ENCODE data around the gene HACD1. TPM values are rescaled to one million over a fixed set of nuclear protein-coding genes. Genes with fewer than 3 reads are reported as not detected.
A peak's percentile ranks its signal among the peaks of the same experiment; 100 is the strongest.
"Not testable (repeated sequence)": the region's sequence is repeated elsewhere in the genome, so short reads cannot be mapped to it uniquely, and the experiment has no call there.

The HACD1 gene
- total and polyA plus RNA-seq, 2 donors from 2014 or later, result 11.4 to 11.6 TPM

GRCh38 chr10:17643339-17643754, 26.2 kb upstream of the HACD1 start:
- Histone ChIP-seq H3K36me3 (ENCODE audit: control insufficient read depth in 2 of 3, insufficient read depth in 3 of 3, low read length in 3 of 3) (no peaks in the 10 kb centered on the region), H3K27ac (ENCODE audit: low read depth in 2 of 2, low read length in 2 of 2) (peak overlapping the region; percentile 92 to 95), H3K4me1 (ENCODE audit: control insufficient read depth in 2 of 3, insufficient read depth in 2 of 3, low read depth in 1 of 3, low read length in 3 of 3) (peaks cover 0 to 9% (median 4%) of the 10 kb centered on the region in 3 donors), H3K9ac (ENCODE audit: low read length in 3 of 3) (peak overlapping the region; percentile 92 to 99 (median 93)), H3K27me3 (ENCODE audit: control insufficient read depth, insufficient read depth, low read length) (no peaks in the 10 kb centered on the region), H3K9me3 (ENCODE audit: control insufficient read depth in 2 of 3, insufficient read depth in 1 of 3, low read length in 3 of 3) (peaks cover 0 to 4% (median 0%) of the 10 kb centered on the region in 3 donors), H3K4me3 (ENCODE audit: low read length in 3 of 3) (peak overlapping the region; percentile 90 to 100 (median 90))
- DNase-seq (peak in 2 of 5 donors; percentile 79 to 85), FAIRE-seq (no peak)
- TF ChIP-seq CTCF (IDR thresholded peaks at IDR 0.05; ENCODE audit: borderline replicate concordance, extremely low read depth, insufficient read depth), result no peak
- intact Hi-C loops (cut with DNase I), result no loop called here

GRCh38 chr10:17640331-17640816, 23.2 kb upstream of the HACD1 start:
- no peak overlapping the region for H3K4me3 ChIP-seq (ENCODE audit: low read length in 3 of 3)
- peaks cover 0 to 3% (median 1%) of the 10 kb centered on the region in 3 donors for H3K4me1 ChIP-seq (ENCODE audit: control insufficient read depth in 2 of 3, insufficient read depth in 2 of 3, low read depth in 1 of 3, low read length in 3 of 3)
- H3K36me3 ChIP-seq (ENCODE audit: control insufficient read depth in 2 of 3, insufficient read depth in 3 of 3, low read length in 3 of 3), result no peaks in the 10 kb centered on the region
- FAIRE-seq (no peak), DNase-seq (no peak)
- H3K9me3 ChIP-seq (ENCODE audit: control insufficient read depth in 2 of 3, insufficient read depth in 1 of 3, low read length in 3 of 3), result peaks cover 0 to 4% (median 0%) of the 10 kb centered on the region in 3 donors
- no peak for TF ChIP-seq CTCF (IDR thresholded peaks at IDR 0.05; ENCODE audit: borderline replicate concordance, extremely low read depth, insufficient read depth)
- H3K27me3 ChIP-seq (ENCODE audit: control insufficient read depth, insufficient read depth, low read length), result no peaks in the 10 kb centered on the region
- no peak overlapping the region for H3K27ac ChIP-seq (ENCODE audit: low read depth in 2 of 2, low read length in 2 of 2)
- H3K9ac ChIP-seq (ENCODE audit: low read length in 3 of 3), result no peak overlapping the region
- intact Hi-C loops (cut with DNase I), result no loop called here

GRCh38 chr10:17637869-17638268, 20.7 kb upstream of the HACD1 start:
- Histone ChIP-seq H3K9me3 (ENCODE audit: control insufficient read depth in 2 of 3, insufficient read depth in 1 of 3, low read length in 3 of 3) (peaks cover 0 to 4% (median 0%) of the 10 kb centered on the region in 3 donors), H3K4me3 (ENCODE audit: low read length in 3 of 3) (no peak overlapping the region), H3K36me3 (ENCODE audit: control insufficient read depth in 2 of 3, insufficient read depth in 3 of 3, low read length in 3 of 3) (no peaks in the 10 kb centered on the region), H3K27ac (ENCODE audit: low read depth in 2 of 2, low read length in 2 of 2) (no peak overlapping the region), H3K27me3 (ENCODE audit: control insufficient read depth, insufficient read depth, low read length) (no peaks in the 10 kb centered on the region), H3K4me1 (ENCODE audit: control insufficient read depth in 2 of 3, insufficient read depth in 2 of 3, low read depth in 1 of 3, low read length in 3 of 3) (no peaks in the 10 kb centered on the region), H3K9ac (ENCODE audit: low read length in 3 of 3) (no peak overlapping the region)
- DNase-seq (no peak), FAIRE-seq (no peak)
- no peak for TF ChIP-seq CTCF (IDR thresholded peaks at IDR 0.05; ENCODE audit: borderline replicate concordance, extremely low read depth, insufficient read depth)
- intact Hi-C loops (cut with DNase I), result no loop called here

GRCh38 chr10:17633353-17633752, 16.2 kb upstream of the HACD1 start:
- DNase-seq (no peak), FAIRE-seq (no peak)
- Histone ChIP-seq H3K27me3 (ENCODE audit: control insufficient read depth, insufficient read depth, low read length) (no peaks in the 10 kb centered on the region), H3K4me3 (ENCODE audit: low read length in 3 of 3) (no peak overlapping the region), H3K9ac (ENCODE audit: low read length in 3 of 3) (no peak overlapping the region), H3K36me3 (ENCODE audit: control insufficient read depth in 2 of 3, insufficient read depth in 3 of 3, low read length in 3 of 3) (no peaks in the 10 kb centered on the region), H3K27ac (ENCODE audit: low read depth in 2 of 2, low read length in 2 of 2) (no peak overlapping the region), H3K9me3 (ENCODE audit: control insufficient read depth in 2 of 3, insufficient read depth in 1 of 3, low read length in 3 of 3) (no peaks in the 10 kb centered on the region), H3K4me1 (ENCODE audit: control insufficient read depth in 2 of 3, insufficient read depth in 2 of 3, low read depth in 1 of 3, low read length in 3 of 3) (no peaks in the 10 kb centered on the region)
- intact Hi-C loops (cut with DNase I), result no loop called here
- TF ChIP-seq CTCF (IDR thresholded peaks at IDR 0.05; ENCODE audit: borderline replicate concordance, extremely low read depth, insufficient read depth), result no peak

GRCh38 chr10:17632590-17632989, 15.4 kb upstream of the HACD1 start:
- H3K27ac ChIP-seq (ENCODE audit: low read depth in 2 of 2, low read length in 2 of 2); intact Hi-C loops (cut with DNase I); H3K27me3 ChIP-seq (ENCODE audit: control insufficient read depth, insufficient read depth, low read length); H3K36me3 ChIP-seq (ENCODE audit: control insufficient read depth in 2 of 3, insufficient read depth in 3 of 3, low read length in 3 of 3); H3K9me3 ChIP-seq (ENCODE audit: control insufficient read depth in 2 of 3, insufficient read depth in 1 of 3, low read length in 3 of 3); H3K4me3 ChIP-seq (ENCODE audit: low read length in 3 of 3); FAIRE-seq; H3K9ac ChIP-seq (ENCODE audit: low read length in 3 of 3); DNase-seq; H3K4me1 ChIP-seq (ENCODE audit: control insufficient read depth in 2 of 3, insufficient read depth in 2 of 3, low read depth in 1 of 3, low read length in 3 of 3): not testable (repeated sequence)
